Prostate gland (tissue), 2 donors: Measurements from ENCODE around the gene WDR4. TPM values are rescaled to one million over a fixed set of nuclear protein-coding genes. Genes with fewer than 3 reads are reported as not detected.
"Not testable (repeated sequence)": the region's sequence is repeated elsewhere in the genome, so short reads cannot be mapped to it uniquely, and the experiment has no call there.

Source experiments
- DNase-seq: peaks from one replicate; pipeline ENCODE4 v3.0.0-alpha.2; 2019; ENCODE audit warnings: low spot score
- H3K27ac ChIP-seq, 2 donors: fragments of 200-600 bp; sonication (generic); 2 replicates each; pipeline ENCODE4 v1.5.1; 2017 to 2019
- H3K27me3 ChIP-seq: fragments of 200-600 bp; sonication (generic); replicated peaks from 2 replicates; pipeline ENCODE4 v1.5.1; 2019; ENCODE audit not compliant: insufficient read depth
- H3K36me3 ChIP-seq, 2 donors: fragments of 200-600 bp; sonication (generic); 1 replicate in 1 of 2; 2 replicates in 1 of 2; pipeline versions ENCODE4 v1.5.1 to v1.8.1; 2017 to 2019
- H3K4me1 ChIP-seq: fragments of 200-600 bp; sonication (generic); replicated peaks from 2 replicates; pipeline ENCODE4 v1.5.1; 2019
- H3K4me3 ChIP-seq, 2 donors: fragments of 200-600 bp; sonication (generic); 2 replicates each; pipeline ENCODE4 v1.5.1; 2017 to 2019
- H3K9me3 ChIP-seq: fragments of 200-600 bp; sonication (generic); 2 replicates; pipeline ENCODE4 v1.5.1; 2017
- POLR2A ChIP-seq: fragments of 450-650 bp; IDR thresholded peaks from one replicate; pipeline ENCODE4 v1.6.1; 2016; ENCODE audit warnings: antibody characterized with exemption, mild to moderate bottlenecking
- POLR2AphosphoS5 ChIP-seq: sonication (generic); formaldehyde crosslinking; IDR thresholded peaks from one replicate; pipeline ENCODE4 v1.6.1; 2017; ENCODE audit warnings: antibody characterized with exemption
- WGBS: methylation state at CpG from one replicate; pipeline ENCODE4 v1.1.5; 2018; 5-methylcytosine and 5-hydroxymethylcytosine counted together
- intact Hi-C: fragments of 100-400 bp; cut with DNase I; formaldehyde crosslinking; loops from one replicate; pipeline ENCODE4 v1.14.2; 2022
- total RNA-seq, 2 donors: library from RNA; depleted of rRNA; stranded (reverse); fragments of >200 nt; gene quantifications; one replicate each; pipeline ENCODE4 v1.1.0, GENCODE V29; 2016
- TF ChIP-seq, protein P1 (sequence below), 4 experiments: fragments of 200-600 bp in 2 of 4; fragments of 450-650 bp in 2 of 4; sonication (generic) in 2 of 4; IDR thresholded peaks; 1 replicate in 3 of 4; 2 replicates in 1 of 4; pipeline ENCODE4 v1.5.1; 2016 to 2019; ENCODE audit warnings: antibody characterized with exemption in 4 of 4, mild to moderate bottlenecking in 2 of 4, moderate library complexity in 2 of 4

The WDR4 gene
- total RNA-seq, 2 donors from 2014 or later = 7.0 to 11.9 TPM

DNA sequence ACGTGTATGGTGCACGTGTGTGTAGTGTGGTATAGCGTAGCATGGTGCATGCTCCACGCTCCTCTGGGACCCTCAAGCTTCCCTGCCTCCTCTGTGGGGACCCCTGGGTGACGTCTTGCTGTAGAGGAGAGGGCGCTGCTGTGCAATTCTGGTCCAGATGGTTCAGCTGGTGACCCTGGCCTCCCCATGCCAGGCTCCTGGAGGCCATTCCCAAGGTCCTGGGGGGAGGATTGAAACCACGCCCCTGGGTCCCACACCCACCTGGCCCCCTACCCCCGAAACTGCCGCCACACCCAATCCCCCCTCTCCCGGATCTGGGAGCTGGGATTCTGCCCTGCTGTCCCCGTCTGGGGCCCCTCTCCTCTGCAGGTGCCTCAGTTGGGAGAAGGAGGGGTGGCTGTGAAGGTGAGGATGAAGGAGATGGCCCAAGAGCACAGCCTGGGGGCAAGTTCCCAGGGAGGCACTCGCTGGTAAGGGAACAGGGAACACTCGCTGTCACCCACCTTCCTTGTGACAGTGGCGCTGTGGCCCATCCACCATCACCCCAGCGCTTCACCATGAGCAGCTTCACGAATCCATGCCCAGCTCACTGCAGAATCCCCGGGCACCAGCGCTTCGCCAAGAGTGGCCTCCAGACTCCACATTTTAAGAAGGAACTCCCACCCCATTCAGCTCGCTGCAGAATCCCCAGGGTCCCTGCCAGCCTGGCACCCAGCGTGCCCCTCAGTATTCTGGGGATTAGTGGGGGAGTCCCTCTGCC, 38.0 kb downstream of the WDR4 start:
- Histone ChIP-seq H3K9me3 (no peaks in the 10 kb centered on the region), H3K4me3 (no peak overlapping the region), H3K27ac (no peak overlapping the region), H3K27me3 (no peaks in the 10 kb centered on the region), H3K36me3 (no peaks in the 10 kb centered on the region), H3K4me1 (no peaks in the 10 kb centered on the region)
- TF ChIP-seq POLR2AphosphoS5 = no peak
- TF ChIP-seq, protein P1, sequence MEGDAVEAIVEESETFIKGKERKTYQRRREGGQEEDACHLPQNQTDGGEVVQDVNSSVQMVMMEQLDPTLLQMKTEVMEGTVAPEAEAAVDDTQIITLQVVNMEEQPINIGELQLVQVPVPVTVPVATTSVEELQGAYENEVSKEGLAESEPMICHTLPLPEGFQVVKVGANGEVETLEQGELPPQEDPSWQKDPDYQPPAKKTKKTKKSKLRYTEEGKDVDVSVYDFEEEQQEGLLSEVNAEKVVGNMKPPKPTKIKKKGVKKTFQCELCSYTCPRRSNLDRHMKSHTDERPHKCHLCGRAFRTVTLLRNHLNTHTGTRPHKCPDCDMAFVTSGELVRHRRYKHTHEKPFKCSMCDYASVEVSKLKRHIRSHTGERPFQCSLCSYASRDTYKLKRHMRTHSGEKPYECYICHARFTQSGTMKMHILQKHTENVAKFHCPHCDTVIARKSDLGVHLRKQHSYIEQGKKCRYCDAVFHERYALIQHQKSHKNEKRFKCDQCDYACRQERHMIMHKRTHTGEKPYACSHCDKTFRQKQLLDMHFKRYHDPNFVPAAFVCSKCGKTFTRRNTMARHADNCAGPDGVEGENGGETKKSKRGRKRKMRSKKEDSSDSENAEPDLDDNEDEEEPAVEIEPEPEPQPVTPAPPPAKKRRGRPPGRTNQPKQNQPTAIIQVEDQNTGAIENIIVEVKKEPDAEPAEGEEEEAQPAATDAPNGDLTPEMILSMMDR (IDR thresholded peaks at IDR 0.05) = no peak
- TF ChIP-seq POLR2A = no peak
- intact Hi-C loops = no loop called here
- 93% methylated on average over 21 of the region's 21 CpGs for WGBS
- no peak for DNase-seq

DNA sequence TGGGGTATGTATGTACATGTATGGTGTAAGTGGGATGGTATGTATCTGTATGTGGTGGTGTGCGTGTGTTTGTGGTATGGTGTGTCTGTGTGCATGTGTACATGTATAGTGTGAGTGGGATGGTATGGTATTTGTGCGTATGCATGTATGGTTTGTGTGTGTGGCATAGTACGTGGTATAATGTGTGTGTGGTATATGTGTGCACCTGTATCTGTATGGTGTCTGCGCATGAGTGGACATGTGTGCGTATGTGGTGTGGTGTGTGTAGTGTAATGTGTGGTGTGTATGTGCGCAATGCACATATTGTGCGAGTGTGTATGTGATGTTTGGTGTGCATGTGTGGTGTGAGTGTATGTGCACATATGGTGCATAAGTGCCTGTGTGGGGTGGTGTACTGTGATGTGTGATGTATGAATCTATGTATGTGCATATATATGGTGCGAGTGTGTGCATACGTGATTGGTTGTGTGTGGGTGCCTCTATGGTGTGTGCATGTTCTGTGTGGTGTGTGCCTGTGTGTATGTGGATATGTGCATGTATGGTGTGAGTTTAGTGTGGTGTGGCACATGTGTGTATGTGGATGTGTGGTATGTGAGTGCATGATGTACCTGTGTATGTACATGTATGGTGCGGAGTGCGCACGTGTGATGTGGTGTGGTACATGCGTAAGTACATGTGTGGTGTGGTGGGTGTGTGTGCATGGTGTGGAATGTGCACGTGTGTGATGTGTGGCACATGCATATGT, 38.8 kb downstream of the WDR4 start:
- Histone ChIP-seq H3K27me3 (no peaks in the 10 kb centered on the region), H3K27ac (no peak overlapping the region), H3K36me3 (no peaks in the 10 kb centered on the region), H3K9me3 (no peaks in the 10 kb centered on the region), H3K4me1 (no peaks in the 10 kb centered on the region), H3K4me3 (no peak overlapping the region)
- intact Hi-C loops = no loop called here
- 93% methylated on average over 14 of the region's 14 CpGs for WGBS
- no peak for TF ChIP-seq POLR2A
- TF ChIP-seq, protein P1 (IDR thresholded peaks at IDR 0.05) = no peak
- no peak for TF ChIP-seq POLR2AphosphoS5
- DNase-seq = no peak

DNA sequence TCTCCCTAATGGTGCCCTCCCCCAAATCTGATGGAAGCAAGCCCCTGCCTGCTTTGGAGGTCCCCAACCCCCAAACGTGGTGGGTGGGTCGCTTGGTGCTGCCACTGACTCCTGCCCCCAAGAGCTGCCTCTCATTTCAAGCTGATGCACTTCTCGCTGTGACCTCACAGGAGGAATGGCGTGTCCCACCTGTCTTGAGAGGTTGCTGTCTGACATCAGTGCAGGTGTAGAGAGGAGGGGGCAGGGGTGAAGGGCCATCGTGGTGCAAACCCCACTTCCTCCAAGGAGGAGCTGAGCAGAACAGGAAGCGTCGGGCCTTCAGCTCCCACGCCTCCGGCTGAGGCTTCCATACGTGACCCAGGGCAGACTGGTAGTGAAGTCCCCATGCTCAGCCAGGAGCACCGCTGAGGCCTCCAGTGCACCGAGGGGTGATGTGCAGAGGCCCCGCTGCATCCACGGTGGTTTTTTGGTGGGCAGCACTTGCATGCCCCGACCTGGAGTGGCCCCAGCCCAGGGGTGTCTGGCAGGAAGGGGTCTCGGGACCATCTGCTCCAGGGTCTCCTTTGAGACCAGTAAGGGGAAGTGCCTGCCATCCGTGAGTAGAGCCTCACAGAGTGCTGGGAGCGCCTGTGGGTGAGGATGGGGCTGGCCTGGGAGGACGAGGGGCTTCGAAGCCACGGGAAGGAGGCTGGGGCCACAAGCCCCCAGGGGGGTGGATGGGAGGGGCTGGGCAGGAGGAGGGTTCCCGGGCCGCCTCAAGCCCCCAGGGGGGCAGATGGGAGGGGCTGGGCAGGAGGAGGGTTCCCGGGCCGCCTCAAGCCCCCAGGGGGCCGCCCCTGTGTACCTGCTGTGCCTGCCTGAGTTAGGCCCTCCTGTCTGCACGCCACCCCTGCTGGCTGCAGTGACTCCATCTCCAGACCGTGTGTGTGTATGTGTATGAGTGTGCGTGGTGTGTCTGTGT, 39.8 kb downstream of the WDR4 start:
- no peaks in the 10 kb centered on the region for H3K27me3 ChIP-seq
- no peaks in the 10 kb centered on the region for H3K4me1 ChIP-seq
- WGBS = 89% methylated on average over 28 of the region's 29 CpGs
- no peaks in the 10 kb centered on the region for H3K9me3 ChIP-seq
- H3K36me3 ChIP-seq = no peaks in the 10 kb centered on the region
- no peak overlapping the region for H3K4me3 ChIP-seq
- TF ChIP-seq, protein P1 (IDR thresholded peaks at IDR 0.05) = no peak
- H3K27ac ChIP-seq = no peak overlapping the region
- intact Hi-C loops = no loop called here
- DNase-seq = no peak

DNA sequence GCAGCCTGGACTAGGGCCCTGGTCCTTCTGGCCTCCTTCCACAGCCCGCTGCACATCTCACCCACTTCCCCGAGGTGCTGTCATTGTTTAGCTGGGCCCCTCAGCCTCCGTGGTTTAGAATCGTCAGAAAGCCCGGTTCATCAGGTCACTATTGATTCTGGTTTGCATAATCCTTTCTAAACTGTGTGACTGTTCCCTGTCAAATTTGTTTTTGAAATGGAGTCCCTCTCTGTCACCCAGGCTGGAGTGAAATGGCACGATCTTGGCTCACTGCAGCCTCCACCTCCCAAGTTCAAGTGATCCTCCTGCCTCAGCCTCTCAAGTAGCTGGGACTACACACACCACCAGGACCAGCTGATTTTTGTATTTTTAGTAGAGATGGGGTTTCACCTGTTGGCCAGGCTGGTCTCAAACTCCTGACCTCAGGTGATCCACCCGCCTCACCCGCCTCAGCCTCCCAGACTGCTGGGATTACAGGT, 41.1 kb downstream of the WDR4 start:
- H3K4me1 ChIP-seq, DNase-seq, H3K9me3 ChIP-seq, H3K36me3 ChIP-seq, intact Hi-C loops, H3K27ac ChIP-seq, H3K4me3 ChIP-seq, H3K27me3 ChIP-seq: not testable (repeated sequence)
- 78% methylated on average over 8 of the region's 8 CpGs for WGBS
